H9 (cell line): ENCODE results near the gene CORIN. TPM values are rescaled to one million over a fixed set of nuclear protein-coding genes. Genes with fewer than 3 reads are reported as not detected.
A peak's percentile ranks its signal among the peaks of the same experiment; 100 is the strongest.

Source experiments
- DNase-seq: peaks from one replicate; pipeline ENCODE4 v3.0.0-alpha.2; 2017
- H2AFZ ChIP-seq: one replicate; pipeline ENCODE4 v1.6.1; 2013; ENCODE audit warnings: mild to moderate bottlenecking, low read length, control low read depth, moderate library complexity
- H2AK5ac ChIP-seq: 2 replicates; pipeline ENCODE4 v1.6.1; 2013; ENCODE audit warnings: low read length, control low read depth, mixed read lengths; ENCODE audit not compliant: insufficient read length
- H2BK120ac ChIP-seq: one replicate; pipeline ENCODE4 v1.6.1; 2013; ENCODE audit warnings: low read depth, mild to moderate bottlenecking, low read length, control low read depth, inconsistent platforms; ENCODE audit not compliant: poor library complexity, severe bottlenecking
- H2BK12ac ChIP-seq: 2 replicates; pipeline ENCODE4 v1.6.1; 2013; ENCODE audit warnings: low read length, control low read depth, mixed read lengths, low read depth; ENCODE audit not compliant: insufficient read length
- H2BK15ac ChIP-seq: 2 replicates; pipeline ENCODE4 v1.6.1; 2013; ENCODE audit warnings: low read depth, low read length, control low read depth
- H2BK20ac ChIP-seq: one replicate; pipeline ENCODE4 v1.6.1; 2013; ENCODE audit warnings: low read depth, mild to moderate bottlenecking, low read length, control low read depth, inconsistent platforms; ENCODE audit not compliant: poor library complexity, severe bottlenecking
- H2BK5ac ChIP-seq: 2 replicates; pipeline ENCODE4 v1.6.1; 2013; ENCODE audit warnings: low read length, control low read depth, mixed read lengths; ENCODE audit not compliant: insufficient read length
- H3K14ac ChIP-seq: 2 replicates; pipeline ENCODE4 v1.6.1; 2013; ENCODE audit warnings: low read length, control low read depth; ENCODE audit not compliant: insufficient read depth
- H3K18ac ChIP-seq: 2 replicates; pipeline ENCODE4 v1.6.1; 2013; ENCODE audit warnings: low read depth, mild to moderate bottlenecking, mixed read lengths, low read length, control low read depth; ENCODE audit not compliant: insufficient read length
- H3K23ac ChIP-seq: 2 replicates; pipeline ENCODE4 v1.6.1; 2013; ENCODE audit warnings: low read length, control low read depth, mixed read lengths, low read depth; ENCODE audit not compliant: insufficient read length
- H3K23me2 ChIP-seq: 2 replicates; pipeline ENCODE4 v1.6.1; 2013; ENCODE audit warnings: low read depth, mild to moderate bottlenecking, mixed read lengths, low read length, control low read depth; ENCODE audit not compliant: insufficient read length, poor library complexity, severe bottlenecking
- H3K27ac ChIP-seq: 2 replicates; pipeline ENCODE4 v1.5.1; 2013; ENCODE audit warnings: low read length, control low read depth, mixed read lengths, low read depth; ENCODE audit not compliant: insufficient read length
- H3K27me3 ChIP-seq: 2 replicates; pipeline ENCODE4 v1.6.1; 2013; ENCODE audit warnings: low read length, control low read depth, inconsistent platforms; ENCODE audit not compliant: insufficient read depth
- H3K4ac ChIP-seq: 2 replicates; pipeline ENCODE4 v1.6.1; 2013; ENCODE audit warnings: low read depth, mild to moderate bottlenecking, control low read depth, inconsistent platforms, low read length, moderate library complexity
- H3K4me1 ChIP-seq: 2 replicates; pipeline ENCODE4 v1.6.1; 2013; ENCODE audit warnings: low read length, control low read depth, inconsistent platforms; ENCODE audit not compliant: insufficient read depth
- H3K4me2 ChIP-seq: 2 replicates; pipeline ENCODE4 v1.6.1; 2013; ENCODE audit warnings: low read length, control low read depth, mixed read lengths; ENCODE audit not compliant: insufficient read length, insufficient read depth
- H3K56ac ChIP-seq: 2 replicates; pipeline ENCODE4 v1.6.1; 2013; ENCODE audit warnings: low read depth, mild to moderate bottlenecking, mixed read lengths, low read length, control low read depth; ENCODE audit not compliant: insufficient read length
- H3K79me1 ChIP-seq: 2 replicates; pipeline ENCODE4 v1.6.1; 2013; ENCODE audit warnings: low read depth, mild to moderate bottlenecking, moderate library complexity, low read length, control low read depth, inconsistent platforms; ENCODE audit not compliant: insufficient read depth, poor library complexity, severe bottlenecking
- H3K79me2 ChIP-seq: 2 replicates; pipeline ENCODE4 v1.6.1; 2013; ENCODE audit warnings: low read length, control low read depth, inconsistent platforms; ENCODE audit not compliant: insufficient read depth
- H3K9ac ChIP-seq: 2 replicates; pipeline ENCODE4 v1.6.1; 2013; ENCODE audit warnings: low read length, control low read depth, mixed read lengths; ENCODE audit not compliant: insufficient read length; ENCODE audit errors: extremely low read depth
- H3K9me3 ChIP-seq: one replicate; pipeline ENCODE4 v1.6.1; 2013; ENCODE audit warnings: low read depth, low read length, inconsistent platforms; ENCODE audit not compliant: control insufficient read depth
- H3T11ph ChIP-seq: one replicate; pipeline ENCODE4 v1.6.1; 2013; ENCODE audit warnings: mild to moderate bottlenecking, low read length, control low read depth, inconsistent platforms
- H4K20me1 ChIP-seq: one replicate; pipeline ENCODE4 v1.6.1; 2013; ENCODE audit not compliant: control insufficient read depth, insufficient read length, insufficient read depth
- H4K5ac ChIP-seq: 2 replicates; pipeline ENCODE4 v1.6.1; 2013; ENCODE audit warnings: low read depth, mild to moderate bottlenecking, mixed read lengths, low read length, control low read depth; ENCODE audit not compliant: insufficient read length
- H4K8ac ChIP-seq: replicated peaks from 2 replicates; pipeline ENCODE4 v1.6.1; 2013; ENCODE audit warnings: low read length, control low read depth, mixed read lengths, low read depth; ENCODE audit not compliant: insufficient read length
- H4K91ac ChIP-seq: 2 replicates; pipeline ENCODE4 v1.6.1; 2013; ENCODE audit warnings: low read depth, mild to moderate bottlenecking, moderate library complexity, mixed read lengths, low read length, control low read depth; ENCODE audit not compliant: insufficient read length
- H3K27ac Mint-ChIP-seq, 3 experiments: 2 replicates in 2 of 3; 3 replicates in 1 of 3; pipeline ENCODE4 v1.8.0; 2020 to 2021; ENCODE audit warnings: mixed read lengths in 3 of 3, mild to moderate bottlenecking in 1 of 3, moderate library complexity in 1 of 3
- H3K27me3 Mint-ChIP-seq: 2 replicates; pipeline ENCODE4 v1.8.0; 2021; ENCODE audit warnings: low read depth, mild to moderate bottlenecking, moderate library complexity, mixed read lengths
- H3K36me3 Mint-ChIP-seq, 3 experiments: 2 replicates in 2 of 3; 3 replicates in 1 of 3; pipeline ENCODE4 v1.8.0; 2020 to 2021; ENCODE audit warnings: low read depth in 3 of 3, mixed read lengths in 3 of 3; ENCODE audit not compliant: insufficient read depth in 1 of 3
- H3K4me1 Mint-ChIP-seq, 2 experiments: 2 replicates each; pipeline ENCODE4 v1.8.0; 2020; ENCODE audit warnings: mixed read lengths in 2 of 2
- H3K4me3 Mint-ChIP-seq, 2 experiments: 2 replicates in 1 of 2; 3 replicates in 1 of 2; pipeline ENCODE4 v1.8.0; 2020 to 2021; ENCODE audit warnings: mild to moderate bottlenecking in 2 of 2, mixed read lengths in 2 of 2, moderate library complexity in 1 of 2
- H3K9me3 Mint-ChIP-seq, 2 experiments: 2 replicates in 1 of 2; 3 replicates in 1 of 2; pipeline ENCODE4 v1.8.0; 2020; ENCODE audit warnings: mild to moderate bottlenecking in 2 of 2, mixed read lengths in 2 of 2, moderate library complexity in 1 of 2
- WGBS: extraction: QIAGEN DNeasy Blood & Tissue Kit; methylation state at CpG from one replicate; pipeline ENCODE4 v1.1.7; 2013; ENCODE audit warnings: missing lambda C conversion rate, low lambda C conversion rate, mixed read lengths; ENCODE audit not compliant: insufficient read length; ENCODE audit errors: extremely low coverage; 5-methylcytosine and 5-hydroxymethylcytosine counted together
- total RNA-seq: library from RNA; stranded (reverse); gene quantifications from 2 replicates; pipeline ENCODE4 v1.2.1, GENCODE V29; 2021
- TF ChIP-seq, protein P1 (sequence below): fragments of 200-600 bp; sonication (generic); conservative IDR thresholded peaks from 3 replicates; pipeline ENCODE4 v1.8.0; 2021; ENCODE audit warnings: antibody characterized with exemption, mild to moderate bottlenecking

Gene CORIN
- total RNA-seq, 1 experiment from 2014 or later = 0.39 TPM

DNA sequence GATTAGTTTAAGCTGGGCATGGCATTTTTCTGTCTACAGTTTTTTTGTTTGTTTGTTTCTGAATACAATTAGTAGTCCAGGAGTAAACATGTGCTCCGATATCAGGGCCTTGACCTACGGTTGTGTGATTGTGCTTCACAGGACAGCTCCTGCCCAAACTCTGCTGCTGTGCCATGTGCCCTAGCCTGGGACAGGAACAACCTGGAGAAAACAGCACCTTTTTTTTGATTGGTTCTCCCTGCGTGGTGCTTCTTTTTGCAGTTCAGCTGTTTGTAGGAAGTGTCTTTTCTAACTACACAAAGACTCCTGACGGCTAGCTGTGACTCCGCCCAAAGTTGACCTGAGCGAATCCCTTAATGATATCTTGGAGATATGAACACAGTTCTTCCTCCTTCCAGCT is 194.0 kb downstream of the CORIN start:
- peaks cover 0 to 3% of the 10 kb centered on the region in 2 experiments; a peak in 1 of 5 replicates for H3K9me3 Mint-ChIP-seq
- no peaks in the 10 kb centered on the region for H3K27me3 Mint-ChIP-seq
- Histone ChIP-seq H3K14ac (no peak overlapping the region), H3K79me2 (no peaks in the 10 kb centered on the region), H3K4me1 (0 out of 2 replicates have a peak, but pooled peaks cover 2% of the 10 kb centered on the region), H2BK120ac (no peak overlapping the region), H2BK5ac (no peak overlapping the region), H2AK5ac (no peak overlapping the region), H4K8ac (no peak overlapping the region), H3K9ac (no peak overlapping the region), H3K4me2 (no peak overlapping the region), H3K56ac (no peak overlapping the region), H4K91ac (no peak overlapping the region), H3K9me3 (no peaks in the 10 kb centered on the region), H3K27ac (no peak overlapping the region), H4K20me1 (no peaks in the 10 kb centered on the region), H3K23me2 (no peaks in the 10 kb centered on the region), H3K79me1 (no peaks in the 10 kb centered on the region), H3K18ac (no peak overlapping the region), H3K27me3 (no peaks in the 10 kb centered on the region), H3K4ac (no peak overlapping the region), H2BK20ac (no peak overlapping the region), H2AFZ (peak overlapping the region; percentile 54), H2BK12ac (no peak overlapping the region), H3K23ac (no peak overlapping the region), H2BK15ac (no peak overlapping the region), H3T11ph (no peak overlapping the region), H4K5ac (no peak overlapping the region)
- H3K27ac Mint-ChIP-seq = no peak overlapping the region
- WGBS = no CpG with 5 or more reads among the region's 6 CpGs
- TF ChIP-seq, protein P1, sequence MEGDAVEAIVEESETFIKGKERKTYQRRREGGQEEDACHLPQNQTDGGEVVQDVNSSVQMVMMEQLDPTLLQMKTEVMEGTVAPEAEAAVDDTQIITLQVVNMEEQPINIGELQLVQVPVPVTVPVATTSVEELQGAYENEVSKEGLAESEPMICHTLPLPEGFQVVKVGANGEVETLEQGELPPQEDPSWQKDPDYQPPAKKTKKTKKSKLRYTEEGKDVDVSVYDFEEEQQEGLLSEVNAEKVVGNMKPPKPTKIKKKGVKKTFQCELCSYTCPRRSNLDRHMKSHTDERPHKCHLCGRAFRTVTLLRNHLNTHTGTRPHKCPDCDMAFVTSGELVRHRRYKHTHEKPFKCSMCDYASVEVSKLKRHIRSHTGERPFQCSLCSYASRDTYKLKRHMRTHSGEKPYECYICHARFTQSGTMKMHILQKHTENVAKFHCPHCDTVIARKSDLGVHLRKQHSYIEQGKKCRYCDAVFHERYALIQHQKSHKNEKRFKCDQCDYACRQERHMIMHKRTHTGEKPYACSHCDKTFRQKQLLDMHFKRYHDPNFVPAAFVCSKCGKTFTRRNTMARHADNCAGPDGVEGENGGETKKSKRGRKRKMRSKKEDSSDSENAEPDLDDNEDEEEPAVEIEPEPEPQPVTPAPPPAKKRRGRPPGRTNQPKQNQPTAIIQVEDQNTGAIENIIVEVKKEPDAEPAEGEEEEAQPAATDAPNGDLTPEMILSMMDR = no peak
- no peak overlapping the region for H3K4me3 Mint-ChIP-seq
- H3K36me3 Mint-ChIP-seq = no peaks in the 10 kb centered on the region
- peak; percentile 29 for DNase-seq
- peaks cover 5% of the 10 kb centered on the region in 2 experiments; a peak in 3 of 4 replicates for H3K4me1 Mint-ChIP-seq
